Endothelial cell of umbilical vein (primary cell): ENCODE data around the gene CCL2.

Source experiments
- EZH2 ChIP-seq: IDR thresholded peaks from 2 replicates; pipeline ENCODE4 v1.6.1; 2012; ENCODE audit warnings: borderline replicate concordance, low read depth, mild to moderate bottlenecking, moderate library complexity, low read length, inconsistent platforms; ENCODE audit not compliant: severe bottlenecking
- MYC ChIP-seq: IDR thresholded peaks from one replicate; pipeline ENCODE4 v1.6.1; 2011; ENCODE audit warnings: mild to moderate bottlenecking, low read depth, low read length
- POLR2A ChIP-seq: IDR thresholded peaks from 2 replicates; pipeline ENCODE4 v1.6.1; 2012; ENCODE audit warnings: low read depth, mild to moderate bottlenecking, control low read depth, low read length
- TF ChIP-seq, protein P1 (sequence below), 2 donors: IDR thresholded peaks; 1 replicate in 1 of 2; 2 replicates in 1 of 2; pipeline ENCODE4 v1.5.1; 2011; ENCODE audit warnings: low read length in 2 of 2, mild to moderate bottlenecking in 2 of 2, moderate library complexity in 2 of 2, control low read depth in 1 of 2, inconsistent platforms in 1 of 2, low read depth in 1 of 2; ENCODE audit not compliant: insufficient read depth in 1 of 2; ENCODE audit errors: extremely low read depth in 1 of 2
- TF ChIP-seq, protein P2 (sequence below): IDR thresholded peaks from 2 replicates; pipeline ENCODE4 v1.6.1; 2011; ENCODE audit not compliant: insufficient read depth, insufficient read length

DNA sequence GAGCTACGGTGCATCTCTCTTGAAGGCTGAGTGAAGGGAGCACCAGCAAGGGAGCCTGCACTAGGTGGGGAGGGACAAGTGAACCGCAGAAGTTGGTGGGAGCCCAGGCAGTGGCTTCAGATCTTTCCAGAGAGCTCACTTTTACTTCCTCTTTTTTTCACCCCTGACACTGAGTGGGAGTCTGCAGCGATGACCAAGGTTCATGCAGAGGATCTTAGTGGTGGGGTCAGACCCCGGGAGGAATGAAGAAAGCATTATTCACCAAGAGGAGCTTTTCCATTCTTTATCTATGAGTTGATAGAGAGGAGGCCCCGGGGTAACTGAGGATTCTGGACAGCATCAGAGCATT is 3.0 kb upstream of the CCL2 start:
- TF ChIP-seq, protein P1, sequence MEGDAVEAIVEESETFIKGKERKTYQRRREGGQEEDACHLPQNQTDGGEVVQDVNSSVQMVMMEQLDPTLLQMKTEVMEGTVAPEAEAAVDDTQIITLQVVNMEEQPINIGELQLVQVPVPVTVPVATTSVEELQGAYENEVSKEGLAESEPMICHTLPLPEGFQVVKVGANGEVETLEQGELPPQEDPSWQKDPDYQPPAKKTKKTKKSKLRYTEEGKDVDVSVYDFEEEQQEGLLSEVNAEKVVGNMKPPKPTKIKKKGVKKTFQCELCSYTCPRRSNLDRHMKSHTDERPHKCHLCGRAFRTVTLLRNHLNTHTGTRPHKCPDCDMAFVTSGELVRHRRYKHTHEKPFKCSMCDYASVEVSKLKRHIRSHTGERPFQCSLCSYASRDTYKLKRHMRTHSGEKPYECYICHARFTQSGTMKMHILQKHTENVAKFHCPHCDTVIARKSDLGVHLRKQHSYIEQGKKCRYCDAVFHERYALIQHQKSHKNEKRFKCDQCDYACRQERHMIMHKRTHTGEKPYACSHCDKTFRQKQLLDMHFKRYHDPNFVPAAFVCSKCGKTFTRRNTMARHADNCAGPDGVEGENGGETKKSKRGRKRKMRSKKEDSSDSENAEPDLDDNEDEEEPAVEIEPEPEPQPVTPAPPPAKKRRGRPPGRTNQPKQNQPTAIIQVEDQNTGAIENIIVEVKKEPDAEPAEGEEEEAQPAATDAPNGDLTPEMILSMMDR (IDR thresholded peaks at IDR 0.05; ENCODE audit: extremely low read depth in 1 of 2, insufficient read depth in 1 of 2, low read depth in 1 of 2, low read length in 2 of 2) = no peak
- TF ChIP-seq EZH2 = no peak
- TF ChIP-seq POLR2A = no peak
- TF ChIP-seq, protein P2, sequence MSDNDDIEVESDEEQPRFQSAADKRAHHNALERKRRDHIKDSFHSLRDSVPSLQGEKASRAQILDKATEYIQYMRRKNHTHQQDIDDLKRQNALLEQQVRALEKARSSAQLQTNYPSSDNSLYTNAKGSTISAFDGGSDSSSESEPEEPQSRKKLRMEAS = no peak
- TF ChIP-seq MYC = no peak
